IMR-90 (cell line): Measurements from ENCODE around the gene FYCO1. TPM values are rescaled to one million over a fixed set of nuclear protein-coding genes. Genes with fewer than 3 reads are reported as not detected.

Source experiments
- ATAC-seq: fragments of 200-7000 bp; cut with Tn5 transposase; 2 replicates; pipeline ENCODE4 v1.9.1; 2020; ENCODE audit warnings: low read depth, mild to moderate bottlenecking, moderate library complexity
- BruUV-seq: library from RNA; stranded (reverse); fragments of 400-500 nt; replicated peaks from 2 replicates; lab custom pipeline; 2021; lab: Mats Ljungman, UMichigan
- CTCF ChIA-PET: fragments of 300-600 bp; formaldehyde crosslinking; extraction: SDS; loops from one replicate; lab custom pipeline; 2021; ENCODE audit warnings: antibody characterized with exemption; lab: Yijun Ruan, JAX
- POLR2A ChIA-PET: fragments of 300-600 bp; sonication (Branson Sonifier 250); formaldehyde crosslinking; loops from one replicate; lab custom pipeline; 2022; ENCODE audit warnings: antibody characterized with exemption; ENCODE audit not compliant: unreplicated experiment; lab: Charles Lee
- DNase-seq: peaks from one replicate; pipeline ENCODE4 v3.0.0; 2013
- H2AFZ ChIP-seq: replicated peaks from 2 replicates; pipeline ENCODE3; 2013; ENCODE audit warnings: low read length, mild to moderate bottlenecking; ENCODE audit not compliant: poor library complexity
- H2AK5ac ChIP-seq: 2 replicates; pipeline ENCODE4 v1.6.1; 2013; ENCODE audit warnings: low read depth, low read length, inconsistent platforms
- H2AK9ac ChIP-seq: replicated peaks from 2 replicates; pipeline ENCODE3; 2013; ENCODE audit warnings: mild to moderate bottlenecking, low read depth, low read length, moderate library complexity; ENCODE audit not compliant: poor library complexity
- H2BK120ac ChIP-seq: 2 replicates; pipeline ENCODE4 v1.6.1; 2013; ENCODE audit warnings: low read depth, low read length, inconsistent platforms
- H2BK15ac ChIP-seq: 3 replicates; pipeline ENCODE4 v1.6.1; 2013; ENCODE audit warnings: low read depth, low read length, inconsistent platforms
- H2BK20ac ChIP-seq: 2 replicates; pipeline ENCODE4 v1.6.1; 2013; ENCODE audit warnings: low read depth, mild to moderate bottlenecking, inconsistent platforms, low read length, moderate library complexity
- H2BK5ac ChIP-seq: 2 replicates; pipeline ENCODE4 v1.6.1; 2013; ENCODE audit warnings: mild to moderate bottlenecking, low read depth, low read length, inconsistent platforms; ENCODE audit not compliant: poor library complexity, severe bottlenecking
- H3K14ac ChIP-seq: replicated peaks from 2 replicates; pipeline ENCODE4 v1.6.1; 2013; ENCODE audit warnings: low read depth, low read length, inconsistent platforms
- H3K18ac ChIP-seq: 2 replicates; pipeline ENCODE4 v1.6.1; 2013; ENCODE audit warnings: low read depth, low read length, control low read depth
- H3K23ac ChIP-seq: 2 replicates; pipeline ENCODE4 v1.6.1; 2013; ENCODE audit warnings: low read depth, low read length, inconsistent platforms
- H3K27ac ChIP-seq: 2 replicates; pipeline ENCODE4 v1.5.1; 2013; ENCODE audit warnings: mild to moderate bottlenecking, control low read depth, low read length; ENCODE audit not compliant: insufficient read depth
- H3K27me3 ChIP-seq: 2 replicates; pipeline ENCODE4 v1.6.1; 2013; ENCODE audit warnings: low read length; ENCODE audit not compliant: control insufficient read depth, insufficient read depth
- H3K36me3 ChIP-seq: 2 replicates; pipeline ENCODE4 v1.6.1; 2013; ENCODE audit warnings: low read length, mixed read lengths; ENCODE audit not compliant: control insufficient read depth, insufficient read depth
- H3K4ac ChIP-seq: 2 replicates; pipeline ENCODE4 v1.6.1; 2013; ENCODE audit warnings: low read depth, low read length, inconsistent platforms
- H3K4me1 ChIP-seq: 2 replicates; pipeline ENCODE4 v1.6.1; 2013; ENCODE audit warnings: low read length, mixed read lengths; ENCODE audit not compliant: control insufficient read depth, insufficient read depth
- H3K4me2 ChIP-seq: 2 replicates; pipeline ENCODE4 v1.6.1; 2013; ENCODE audit warnings: low read depth, mild to moderate bottlenecking, control low read depth, low read length, moderate library complexity
- H3K4me3 ChIP-seq: 2 replicates; pipeline ENCODE4 v1.5.1; 2013; ENCODE audit warnings: low read depth, mild to moderate bottlenecking, control low read depth, low read length, moderate library complexity; ENCODE audit not compliant: insufficient read depth
- H3K56ac ChIP-seq: 2 replicates; pipeline ENCODE4 v1.6.1; 2013; ENCODE audit warnings: low read length, inconsistent platforms; ENCODE audit not compliant: insufficient read depth; ENCODE audit errors: extremely low read depth
- H3K79me1 ChIP-seq, 2 experiments: 2 replicates each; pipeline ENCODE4 v1.6.1; 2013; ENCODE audit warnings: low read length in 2 of 2, inconsistent platforms in 1 of 2, low read depth in 1 of 2
- H3K9ac ChIP-seq: 2 replicates; pipeline ENCODE4 v1.6.1; 2013; ENCODE audit warnings: low read depth, low read length, control low read depth
- H3K9me1 ChIP-seq: 2 replicates; pipeline ENCODE4 v1.6.1; 2013; ENCODE audit warnings: low read length, inconsistent platforms; ENCODE audit not compliant: insufficient read depth
- H3K9me3 ChIP-seq: 2 replicates; pipeline ENCODE4 v1.6.1; 2013; ENCODE audit warnings: low read length; ENCODE audit not compliant: control insufficient read depth, insufficient read depth
- H4K20me1 ChIP-seq: 2 replicates; pipeline ENCODE4 v1.6.1; 2013; ENCODE audit warnings: low read length, inconsistent platforms; ENCODE audit not compliant: insufficient read depth
- H4K5ac ChIP-seq: 2 replicates; pipeline ENCODE4 v1.6.1; 2013; ENCODE audit warnings: mild to moderate bottlenecking, low read depth, low read length, control low read depth
- H4K8ac ChIP-seq, 2 experiments: 2 replicates each; pipeline ENCODE4 v1.6.1; 2013; ENCODE audit warnings: low read depth in 2 of 2, low read length in 2 of 2, control low read depth in 1 of 2, inconsistent platforms in 1 of 2
- H4K91ac ChIP-seq: 2 replicates; pipeline ENCODE4 v1.6.1; 2013; ENCODE audit warnings: low read depth, low read length, inconsistent platforms; ENCODE audit not compliant: insufficient read depth
- BHLHE40 ChIP-seq: fragments of 150-350 bp; IDR thresholded peaks from 2 replicates; pipeline ENCODE4 v1.6.1; 2016; ENCODE audit warnings: mild to moderate bottlenecking, low read depth, low read length
- CEBPB ChIP-seq: IDR thresholded peaks from 2 replicates; pipeline ENCODE4 v1.6.1; 2012; ENCODE audit warnings: low read depth, low read length, improper control_type of control experiment
- CHD1 ChIP-seq: IDR thresholded peaks from 2 replicates; pipeline ENCODE4 v1.6.1; 2012; ENCODE audit warnings: low read depth, low read length, improper control_type of control experiment
- FOS ChIP-seq: fragments of 150-350 bp; IDR thresholded peaks from 2 replicates; pipeline ENCODE4 v1.6.1; 2016; ENCODE audit warnings: low read depth, low read length
- MAFK ChIP-seq: IDR thresholded peaks from 2 replicates; pipeline ENCODE4 v1.6.1; 2012; ENCODE audit warnings: low read depth, low read length, improper control_type of control experiment
- MAZ ChIP-seq: IDR thresholded peaks from 2 replicates; pipeline ENCODE4 v1.6.1; 2012; ENCODE audit warnings: low read depth, mild to moderate bottlenecking, low read length, improper control_type of control experiment, moderate library complexity, borderline replicate concordance
- MXI1 ChIP-seq: IDR thresholded peaks from 2 replicates; pipeline ENCODE4 v1.6.1; 2012; ENCODE audit warnings: low read depth, mild to moderate bottlenecking, low read length, moderate library complexity, borderline replicate concordance
- NFE2L2 ChIP-seq: fragments of 150-350 bp; IDR thresholded peaks from 2 replicates; pipeline ENCODE4 v1.6.1; 2016; ENCODE audit warnings: low read depth, mild to moderate bottlenecking, low read length
- POLR2A ChIP-seq: IDR thresholded peaks from 2 replicates; pipeline ENCODE4 v1.6.1; 2012; ENCODE audit warnings: mild to moderate bottlenecking, low read depth, low read length
- RAD21 ChIP-seq: IDR thresholded peaks from 2 replicates; pipeline ENCODE4 v1.6.1; 2012; ENCODE audit warnings: low read length, improper control_type of control experiment
- RCOR1 ChIP-seq: IDR thresholded peaks from 2 replicates; pipeline ENCODE4 v1.6.1; 2012; ENCODE audit warnings: mild to moderate bottlenecking, low read length, improper control_type of control experiment; ENCODE audit not compliant: insufficient replicate concordance
- RFX5 ChIP-seq: IDR thresholded peaks from 2 replicates; pipeline ENCODE4 v1.8.0; 2012; ENCODE audit warnings: low read depth, mild to moderate bottlenecking, low read length, moderate library complexity
- SMC3 ChIP-seq: fragments of 150-350 bp; IDR thresholded peaks from 2 replicates; pipeline ENCODE4 v1.6.1; 2016; ENCODE audit warnings: low read depth, mild to moderate bottlenecking, antibody characterized with exemption, low read length, moderate library complexity
- dilution Hi-C: fragments of 300-500 bp; cut with HindIII; formaldehyde crosslinking; loops from one replicate; pipeline ENCODE4 v1.14.3; 2018; ENCODE audit warnings: low sequenced_read_pairs; ENCODE audit not compliant: unreplicated experiment
- in situ Hi-C: fragments of 300-500 bp; cut with MboI; formaldehyde crosslinking; loops from 3 replicates; pipeline ENCODE4 v1.14.3; 2019; ENCODE audit warnings: low sequenced_read_pairs, inconsistent platforms, mixed read lengths
- intact Hi-C: fragments of 100-400 bp; cut with micrococcal nuclease; formaldehyde crosslinking; loops from 2 replicates; pipeline ENCODE4 v1.10.0; 2022
- polyA plus RNA-seq, 3 experiments: library from polyadenylated mRNA; depleted of rRNA; stranded (reverse); fragments of >200 nt; gene quantifications; 2 replicates each; pipeline ENCODE4 v1.2.3, GENCODE V29; 2012; ENCODE audit warnings: low replicate concordance in 1 of 3
- total RNA-seq: library from RNA; depleted of rRNA; stranded (reverse); fragments of >200 nt; gene quantifications from 2 replicates; pipeline ENCODE4 v1.2.3, GENCODE V29; 2012
- TF ChIP-seq, protein P1 (sequence below): conservative IDR thresholded peaks from 2 replicates; pipeline ENCODE4 v1.5.1; 2012; ENCODE audit warnings: mild to moderate bottlenecking, low read depth, low read length, improper control_type of control experiment
- TF ChIP-seq, protein P2 (sequence below): fragments of 150-350 bp; IDR thresholded peaks from 2 replicates; pipeline ENCODE4 v1.6.1; 2016; ENCODE audit warnings: low read depth, mild to moderate bottlenecking, low read length, moderate library complexity, borderline replicate concordance
- TF ChIP-seq, protein P3 (sequence below): fragments of 150-350 bp; IDR thresholded peaks from 2 replicates; pipeline ENCODE4 v1.6.1; 2017; ENCODE audit warnings: mild to moderate bottlenecking, antibody characterized with exemption, low read length, low read depth

The FYCO1 gene
- total and polyA plus RNA-seq, 2 of the 4 experiments (the other 2 are of a cell fraction): 13.7 to 20.1 TPM

DNA sequence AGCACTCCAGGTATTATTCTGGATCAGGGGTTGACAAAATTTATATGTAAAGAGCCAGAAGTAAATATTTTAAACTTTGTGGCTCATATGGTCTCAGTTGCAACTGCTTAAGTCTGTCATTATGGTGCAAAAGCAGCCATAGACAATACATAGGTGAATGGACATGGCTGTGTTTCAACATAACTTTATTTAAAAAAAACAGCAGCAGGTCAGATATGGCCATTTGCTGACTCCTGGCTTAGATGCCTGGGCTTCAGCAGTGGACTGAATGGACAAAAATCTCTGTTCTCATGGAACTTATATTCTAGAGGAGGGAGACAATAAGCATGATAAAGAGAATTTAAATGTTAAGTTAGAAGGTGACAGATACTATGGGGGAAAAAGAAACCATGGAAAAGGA lies 11.7 kb upstream of the FYCO1 start:
- Histone ChIP-seq H3K18ac (no peak overlapping the region), H2BK20ac (no peak overlapping the region), H3K9me3 (no peaks in the 10 kb centered on the region), H3K4ac (no peak overlapping the region), H4K5ac (no peak overlapping the region), H4K91ac (no peak overlapping the region), H2AK9ac (no peak overlapping the region), H3K27me3 (peaks cover 3% of the 10 kb centered on the region), H3K79me1 (no peaks in the 10 kb centered on the region), H3K27ac (no peak overlapping the region), H3K9me1 (0 out of 2 replicates have a peak, but pooled peaks cover 3% of the 10 kb centered on the region), H3K36me3 (no peaks in the 10 kb centered on the region), H2BK5ac (no peak overlapping the region), H4K20me1 (no peaks in the 10 kb centered on the region), H2BK15ac (no peak overlapping the region), H3K4me3 (no peak overlapping the region), H3K56ac (no peak overlapping the region), H2AFZ (no peak overlapping the region), H2AK5ac (no peak overlapping the region), H3K9ac (no peak overlapping the region), H2BK120ac (no peak overlapping the region), H4K8ac (no peak overlapping the region), H3K23ac (no peak overlapping the region), H3K14ac (no peak overlapping the region), H3K4me2 (no peak overlapping the region), H3K4me1 (peaks cover 9% of the 10 kb centered on the region)
- ChIA-PET POLR2A (no interaction called here), CTCF (no interaction called here)
- BruUV-seq: no TSS peak
- TF ChIP-seq MAFK (no peak), FOS (no peak), SMC3 (no peak), MAZ (no peak), POLR2A (no peak), MXI1 (no peak), CEBPB (no peak), RAD21 (no peak), RCOR1 (no peak), NFE2L2 (no peak), BHLHE40 (no peak), CHD1 (no peak), RFX5 (no peak)
- TF ChIP-seq, protein P1, sequence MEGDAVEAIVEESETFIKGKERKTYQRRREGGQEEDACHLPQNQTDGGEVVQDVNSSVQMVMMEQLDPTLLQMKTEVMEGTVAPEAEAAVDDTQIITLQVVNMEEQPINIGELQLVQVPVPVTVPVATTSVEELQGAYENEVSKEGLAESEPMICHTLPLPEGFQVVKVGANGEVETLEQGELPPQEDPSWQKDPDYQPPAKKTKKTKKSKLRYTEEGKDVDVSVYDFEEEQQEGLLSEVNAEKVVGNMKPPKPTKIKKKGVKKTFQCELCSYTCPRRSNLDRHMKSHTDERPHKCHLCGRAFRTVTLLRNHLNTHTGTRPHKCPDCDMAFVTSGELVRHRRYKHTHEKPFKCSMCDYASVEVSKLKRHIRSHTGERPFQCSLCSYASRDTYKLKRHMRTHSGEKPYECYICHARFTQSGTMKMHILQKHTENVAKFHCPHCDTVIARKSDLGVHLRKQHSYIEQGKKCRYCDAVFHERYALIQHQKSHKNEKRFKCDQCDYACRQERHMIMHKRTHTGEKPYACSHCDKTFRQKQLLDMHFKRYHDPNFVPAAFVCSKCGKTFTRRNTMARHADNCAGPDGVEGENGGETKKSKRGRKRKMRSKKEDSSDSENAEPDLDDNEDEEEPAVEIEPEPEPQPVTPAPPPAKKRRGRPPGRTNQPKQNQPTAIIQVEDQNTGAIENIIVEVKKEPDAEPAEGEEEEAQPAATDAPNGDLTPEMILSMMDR: no peak
- TF ChIP-seq, protein P2, sequence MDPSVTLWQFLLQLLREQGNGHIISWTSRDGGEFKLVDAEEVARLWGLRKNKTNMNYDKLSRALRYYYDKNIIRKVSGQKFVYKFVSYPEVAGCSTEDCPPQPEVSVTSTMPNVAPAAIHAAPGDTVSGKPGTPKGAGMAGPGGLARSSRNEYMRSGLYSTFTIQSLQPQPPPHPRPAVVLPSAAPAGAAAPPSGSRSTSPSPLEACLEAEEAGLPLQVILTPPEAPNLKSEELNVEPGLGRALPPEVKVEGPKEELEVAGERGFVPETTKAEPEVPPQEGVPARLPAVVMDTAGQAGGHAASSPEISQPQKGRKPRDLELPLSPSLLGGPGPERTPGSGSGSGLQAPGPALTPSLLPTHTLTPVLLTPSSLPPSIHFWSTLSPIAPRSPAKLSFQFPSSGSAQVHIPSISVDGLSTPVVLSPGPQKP: no peak
- TF ChIP-seq, protein P3, sequence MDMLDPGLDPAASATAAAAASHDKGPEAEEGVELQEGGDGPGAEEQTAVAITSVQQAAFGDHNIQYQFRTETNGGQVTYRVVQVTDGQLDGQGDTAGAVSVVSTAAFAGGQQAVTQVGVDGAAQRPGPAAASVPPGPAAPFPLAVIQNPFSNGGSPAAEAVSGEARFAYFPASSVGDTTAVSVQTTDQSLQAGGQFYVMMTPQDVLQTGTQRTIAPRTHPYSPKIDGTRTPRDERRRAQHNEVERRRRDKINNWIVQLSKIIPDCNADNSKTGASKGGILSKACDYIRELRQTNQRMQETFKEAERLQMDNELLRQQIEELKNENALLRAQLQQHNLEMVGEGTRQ: no peak
- in situ Hi-C loops: no loop called here
- dilution Hi-C loops: no loop called here
- intact Hi-C loops: no loop called here
- no peak for DNase-seq
- ATAC-seq: no peak
